Subcutaneous abdominal adipose tissue (tissue), 5 donors: Measurements from ENCODE around the gene SLC8A3.

Experiments used
- H3K27ac ChIP-seq: one replicate; pipeline ENCODE4 v1.7.0; 2013; ENCODE audit warnings: low read depth, mild to moderate bottlenecking, inconsistent platforms, low read length, moderate library complexity
- H3K27me3 ChIP-seq, 5 donors: one replicate each; pipeline ENCODE4 v1.7.0; 2013; ENCODE audit warnings: low read length in 5 of 5, inconsistent platforms in 1 of 5; ENCODE audit not compliant: control insufficient read depth in 5 of 5, insufficient read depth in 4 of 5
- H3K36me3 ChIP-seq, 5 donors: one replicate each; pipeline ENCODE4 v1.7.0; 2013; ENCODE audit warnings: low read length in 5 of 5; ENCODE audit not compliant: control insufficient read depth in 5 of 5, insufficient read depth in 5 of 5
- H3K4me1 ChIP-seq, 5 donors: one replicate each; pipeline ENCODE4 v1.7.0; 2013; ENCODE audit warnings: low read length in 5 of 5, mild to moderate bottlenecking in 3 of 5, moderate library complexity in 1 of 5; ENCODE audit not compliant: control insufficient read depth in 5 of 5, insufficient read depth in 5 of 5
- H3K4me3 ChIP-seq, 5 donors: one replicate each; pipeline ENCODE4 v1.7.0; 2013; ENCODE audit warnings: low read length in 5 of 5, low read depth in 1 of 5
- H3K9ac ChIP-seq, 5 donors: one replicate each; pipeline ENCODE4 v1.7.0; 2013; ENCODE audit warnings: low read length in 5 of 5, mild to moderate bottlenecking in 4 of 5, moderate library complexity in 3 of 5
- H3K9me3 ChIP-seq, 5 donors: one replicate each; pipeline ENCODE4 v1.7.0; 2013; ENCODE audit warnings: low read length in 5 of 5; ENCODE audit not compliant: control insufficient read depth in 5 of 5
- donor health status: healthy.
- donor health status: healthy.
- donor health status: healthy.
- donor health status: healthy.
- donor health status: healthy.

Gene SLC8A3

DNA sequence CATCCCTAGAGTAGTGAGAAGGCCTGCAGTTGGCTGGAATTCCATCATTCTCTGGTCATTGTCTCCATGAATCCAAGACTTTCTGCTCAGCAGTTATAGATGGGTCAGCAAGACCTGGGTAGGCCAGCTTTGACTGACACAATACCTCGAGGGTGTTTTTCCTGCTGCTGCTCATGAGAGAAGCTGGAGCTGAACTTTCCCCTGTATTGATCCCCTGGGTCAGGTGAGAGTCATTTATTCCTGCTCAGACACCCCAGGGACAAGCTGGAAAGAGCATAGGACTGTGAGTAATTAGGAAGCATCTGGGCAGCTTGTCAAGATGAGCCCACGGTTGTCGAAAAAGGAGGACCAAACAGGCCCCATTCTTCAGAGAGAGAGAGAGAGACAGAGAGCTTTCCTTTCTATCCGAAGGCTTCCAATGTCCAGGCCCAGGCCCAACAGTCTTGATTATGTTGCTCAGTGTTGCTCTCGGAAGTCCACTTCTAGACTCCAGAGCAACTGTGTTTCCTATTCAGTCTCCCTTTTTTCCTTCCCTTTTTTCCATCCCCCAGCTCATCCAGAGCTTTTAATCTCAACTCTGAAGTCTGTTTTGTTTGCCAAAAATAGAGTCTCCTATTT, 131.1 kb downstream of the SLC8A3 start:
- Histone ChIP-seq H3K27me3 (peaks cover 0 to 3% (median 0%) of the 10 kb centered on the region in 5 donors), H3K4me3 (no peak overlapping the region), H3K9ac (no peak overlapping the region), H3K4me1 (no peaks in the 10 kb centered on the region), H3K36me3 (no peaks in the 10 kb centered on the region), H3K9me3 (no peaks in the 10 kb centered on the region), H3K27ac (no peak overlapping the region)

DNA sequence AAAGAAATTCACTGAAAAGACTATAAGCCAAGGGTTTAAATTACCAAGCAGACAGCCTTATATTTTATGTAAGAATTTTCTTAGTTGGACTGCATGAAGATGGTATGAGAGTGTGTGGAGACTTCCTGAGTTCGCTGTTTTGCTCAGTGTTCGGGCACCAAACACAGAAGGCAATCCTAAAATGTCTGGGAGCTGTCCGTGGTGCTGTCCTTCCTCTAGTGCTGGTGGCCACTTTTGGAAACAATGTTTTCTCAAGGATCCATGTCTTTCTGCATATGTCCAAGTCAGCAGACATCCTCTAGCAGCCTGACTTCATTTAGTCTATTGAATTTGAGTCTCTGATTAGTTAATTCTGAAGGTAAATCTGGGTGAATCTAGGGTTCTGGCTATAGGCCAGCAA, 135.8 kb downstream of the SLC8A3 start:
- H3K27me3 ChIP-seq = peaks cover 0 to 3% (median 0%) of the 10 kb centered on the region in 5 donors
- no peaks in the 10 kb centered on the region for H3K36me3 ChIP-seq
- no peak overlapping the region for H3K9ac ChIP-seq
- H3K27ac ChIP-seq = no peak overlapping the region
- H3K4me1 ChIP-seq = no peaks in the 10 kb centered on the region
- H3K4me3 ChIP-seq = no peak overlapping the region
- H3K9me3 ChIP-seq = no peaks in the 10 kb centered on the region

DNA sequence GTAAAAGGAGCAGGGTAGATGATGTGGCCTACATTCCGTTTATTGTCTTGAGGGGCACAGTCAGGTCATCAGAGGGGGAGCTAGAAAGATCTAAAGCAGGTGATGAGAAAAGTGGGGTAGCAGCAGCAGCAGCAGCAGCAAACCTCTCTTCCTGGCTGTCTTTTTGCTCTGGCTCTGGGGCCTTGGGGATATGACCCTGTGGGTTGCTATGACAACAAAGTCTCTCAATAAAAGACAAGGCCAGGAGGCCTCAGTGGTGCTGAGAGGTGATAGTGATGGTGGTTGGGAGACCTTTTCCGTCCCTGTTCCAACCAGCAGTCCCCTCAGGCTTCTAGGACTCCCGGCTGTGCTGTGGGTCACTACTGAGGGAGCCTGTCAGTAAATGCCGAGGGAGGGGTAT, 138.6 kb downstream of the SLC8A3 start:
- Histone ChIP-seq H3K27ac (no peak overlapping the region), H3K36me3 (no peaks in the 10 kb centered on the region), H3K4me1 (no peaks in the 10 kb centered on the region), H3K4me3 (no peak overlapping the region), H3K9ac (no peak overlapping the region), H3K27me3 (peaks cover 0 to 7% (median 0%) of the 10 kb centered on the region in 5 donors), H3K9me3 (no peaks in the 10 kb centered on the region)

DNA sequence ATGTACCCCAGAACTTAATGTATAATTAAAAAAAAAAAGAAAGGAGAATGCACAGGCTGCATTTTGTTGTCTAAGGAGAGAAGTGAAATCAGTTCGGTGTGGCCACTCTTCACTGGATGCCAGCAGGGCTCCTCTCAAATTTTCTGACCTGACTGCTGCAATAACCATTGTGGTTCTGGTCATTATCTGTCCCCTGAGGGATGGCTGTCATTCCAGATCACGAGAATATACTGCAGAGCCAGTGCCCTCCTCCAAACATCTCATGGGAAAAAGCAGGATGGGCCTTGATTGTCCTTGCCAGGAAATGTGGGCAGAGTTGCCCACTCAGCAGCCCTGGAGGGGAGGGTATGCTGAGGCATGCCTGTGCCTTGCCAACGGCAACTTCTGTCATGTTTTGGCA, 139.1 kb downstream of the SLC8A3 start:
- Histone ChIP-seq H3K36me3 (no peaks in the 10 kb centered on the region), H3K4me3 (no peak overlapping the region), H3K27ac (no peak overlapping the region), H3K9ac (no peak overlapping the region), H3K9me3 (no peaks in the 10 kb centered on the region), H3K4me1 (no peaks in the 10 kb centered on the region), H3K27me3 (peaks cover 0 to 7% (median 0%) of the 10 kb centered on the region in 5 donors)

- Histone ChIP-seq H3K9me3 (no peaks in the 10 kb centered on the region), H3K27ac (no peak overlapping the region), H3K36me3 (no peaks in the 10 kb centered on the region), H3K4me1 (no peaks in the 10 kb centered on the region), H3K9ac (no peak overlapping the region), H3K4me3 (no peak overlapping the region), H3K27me3 (peaks cover 0 to 7% (median 1%) of the 10 kb centered on the region in 5 donors)
Observed at GRCh38 chr14:70048313-70048654, 140.5 kb downstream of the SLC8A3 start.

GRCh38 chr14:70047598-70048312, 141.0 kb downstream of the SLC8A3 start:
- H3K27ac ChIP-seq = no peak overlapping the region
- H3K4me3 ChIP-seq = no peak overlapping the region
- no peaks in the 10 kb centered on the region for H3K36me3 ChIP-seq
- H3K9me3 ChIP-seq = no peaks in the 10 kb centered on the region
- H3K9ac ChIP-seq = no peak overlapping the region
- H3K27me3 ChIP-seq = peaks cover 0 to 7% (median 6%) of the 10 kb centered on the region in 5 donors
- no peaks in the 10 kb centered on the region for H3K4me1 ChIP-seq

DNA sequence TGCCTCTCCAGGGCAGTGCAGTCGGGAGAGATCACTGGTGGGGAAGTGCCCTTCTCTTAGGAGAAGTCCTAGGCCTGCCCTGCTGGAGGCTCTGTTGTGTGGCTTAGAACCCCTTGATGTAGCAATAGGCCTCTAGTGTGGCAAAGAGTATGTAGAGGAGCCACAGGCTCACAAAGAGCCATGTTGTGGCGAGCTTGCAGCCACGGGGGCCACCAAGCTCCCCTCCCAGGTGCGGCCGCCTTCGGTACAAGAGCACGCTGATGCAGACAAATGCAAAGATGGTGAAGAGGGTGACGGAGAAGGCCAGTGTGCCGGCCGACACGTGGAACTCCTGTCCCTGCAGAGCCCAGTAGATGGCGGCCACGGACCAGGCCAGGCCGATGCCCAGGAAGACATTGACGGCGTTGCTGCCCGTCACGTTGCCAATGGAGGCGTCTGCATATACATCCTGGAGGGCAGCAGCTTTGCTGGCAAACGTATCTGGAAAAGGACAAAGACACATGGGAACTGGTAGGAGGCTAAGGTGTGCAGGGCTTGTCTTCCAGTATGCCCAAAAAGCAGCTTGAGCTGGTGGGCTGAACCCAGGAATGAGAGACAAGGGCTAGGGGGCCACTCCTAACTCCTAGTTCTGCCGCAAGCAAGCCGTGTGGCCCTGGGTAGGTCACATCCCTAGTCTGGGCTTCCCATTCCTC, 142.8 kb downstream of the SLC8A3 start:
- Histone ChIP-seq H3K36me3 (no peaks in the 10 kb centered on the region), H3K9ac (no peak overlapping the region), H3K4me1 (no peaks in the 10 kb centered on the region), H3K27ac (no peak overlapping the region), H3K9me3 (no peaks in the 10 kb centered on the region), H3K4me3 (no peak overlapping the region), H3K27me3 (peaks cover 0 to 8% (median 6%) of the 10 kb centered on the region in 5 donors)

DNA sequence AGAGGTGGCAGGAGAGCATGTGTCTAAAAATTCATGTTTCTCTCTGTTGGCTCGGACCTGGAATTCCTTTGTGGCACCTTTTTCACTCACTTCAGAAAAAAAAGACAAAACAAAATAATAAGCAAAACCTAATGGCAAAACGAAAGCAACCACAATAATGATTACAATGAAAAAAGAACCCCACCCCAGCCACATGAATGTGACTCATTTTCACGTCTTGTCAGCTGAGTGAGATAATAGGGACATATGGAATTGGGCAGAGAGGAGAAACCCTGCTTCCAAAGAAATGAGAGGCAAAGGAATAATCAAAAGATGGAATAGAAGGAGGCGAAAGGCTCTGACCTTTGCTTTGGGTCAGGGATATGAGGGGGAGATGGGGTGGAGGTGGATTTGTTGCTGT, 143.4 kb downstream of the SLC8A3 start:
- no peaks in the 10 kb centered on the region for H3K9me3 ChIP-seq
- H3K4me3 ChIP-seq = no peak overlapping the region
- H3K4me1 ChIP-seq = no peaks in the 10 kb centered on the region
- peaks cover 0 to 7% (median 6%) of the 10 kb centered on the region in 5 donors for H3K27me3 ChIP-seq
- no peak overlapping the region for H3K9ac ChIP-seq
- H3K36me3 ChIP-seq = no peaks in the 10 kb centered on the region
- H3K27ac ChIP-seq = no peak overlapping the region

DNA sequence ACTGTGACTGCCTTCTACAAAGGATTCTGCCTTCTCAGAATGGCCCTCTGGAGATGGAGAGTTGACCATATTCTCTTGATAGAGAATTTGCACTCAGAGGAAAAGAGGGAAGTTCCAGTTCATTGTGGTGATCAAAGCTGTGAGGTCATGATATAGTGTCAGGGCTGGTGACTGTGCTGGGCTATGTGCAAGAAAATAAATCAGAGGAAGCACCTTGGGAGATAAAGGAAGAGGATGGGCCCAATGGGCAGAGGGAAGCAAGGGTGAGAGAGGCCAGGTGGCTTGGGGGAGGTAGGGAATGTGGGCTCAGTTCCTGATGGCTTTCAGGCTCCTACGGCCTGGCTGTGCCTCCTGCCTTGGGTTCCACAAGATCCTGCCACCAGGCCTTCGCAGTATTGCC, 145.8 kb downstream of the SLC8A3 start:
- no peaks in the 10 kb centered on the region for H3K4me1 ChIP-seq
- no peak overlapping the region for H3K27ac ChIP-seq
- H3K9ac ChIP-seq = no peak overlapping the region
- no peaks in the 10 kb centered on the region for H3K36me3 ChIP-seq
- no peaks in the 10 kb centered on the region for H3K9me3 ChIP-seq
- H3K4me3 ChIP-seq = no peak overlapping the region
- H3K27me3 ChIP-seq = peaks cover 0 to 11% (median 6%) of the 10 kb centered on the region in 5 donors

DNA sequence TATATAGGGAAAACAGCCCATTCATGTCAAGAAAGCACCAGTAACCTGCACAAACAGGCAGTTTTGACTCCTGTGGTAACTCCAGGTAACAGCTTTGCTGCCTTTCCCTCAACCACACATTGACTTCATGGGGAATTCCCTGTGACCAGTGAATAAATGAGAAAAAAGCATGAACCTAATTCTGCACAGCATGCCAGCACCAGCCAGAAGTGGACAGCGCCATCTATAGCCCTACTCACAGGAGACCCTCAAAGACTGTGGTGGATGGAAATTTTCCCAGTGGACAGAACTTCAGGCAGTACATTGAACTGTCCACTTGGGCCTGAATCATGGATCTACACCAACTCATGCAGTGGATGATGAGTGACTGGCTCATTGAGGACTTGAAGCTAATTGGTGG, 152.1 kb downstream of the SLC8A3 start:
- no peak overlapping the region for H3K4me3 ChIP-seq
- no peaks in the 10 kb centered on the region for H3K4me1 ChIP-seq
- H3K27ac ChIP-seq = no peak overlapping the region
- no peak overlapping the region for H3K9ac ChIP-seq
- peaks cover 0 to 6% (median 0%) of the 10 kb centered on the region in 5 donors for H3K27me3 ChIP-seq
- H3K9me3 ChIP-seq = no peaks in the 10 kb centered on the region
- no peaks in the 10 kb centered on the region for H3K36me3 ChIP-seq
